ENCODE results near the gene ZSWIM7.

The ZSWIM7 gene

DNA sequence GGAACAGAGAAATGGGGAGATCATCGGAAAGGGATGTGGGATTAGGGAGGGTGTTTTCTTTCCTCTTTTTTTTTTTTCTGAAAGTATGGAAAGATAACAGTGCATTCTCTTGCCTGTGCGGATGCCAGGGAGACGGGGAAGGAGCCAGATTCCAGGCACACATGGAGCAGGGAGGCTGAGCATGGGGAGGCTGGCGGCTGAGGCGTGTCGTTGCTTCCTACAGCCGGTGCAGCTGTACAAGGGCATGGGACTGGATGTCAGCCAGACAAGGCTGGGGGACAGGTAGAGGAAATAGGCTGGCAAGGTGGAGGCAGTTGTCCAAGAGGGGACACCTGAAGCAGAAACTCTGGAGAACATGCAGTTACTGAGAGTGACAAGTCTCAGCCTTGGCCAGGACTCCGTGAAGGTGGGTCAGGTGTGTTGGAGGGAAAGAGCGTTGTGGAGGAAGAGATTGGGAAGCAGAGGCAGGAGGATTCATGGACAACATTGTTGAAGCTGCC lies 71.2 kb downstream of the ZSWIM7 start:
- DNase-seq, result no peak

All from NCI-H345 (cell line).